A549 treated with CpdA at 1 μM for 4 hours (cell line): Measurements from ENCODE around the gene C1QTNF12. TPM values are rescaled to one million over a fixed set of nuclear protein-coding genes. Genes with fewer than 3 reads are reported as not detected.

Experiments
- total RNA-seq: library from RNA; stranded (reverse); fragments of 200-300 nt; extraction: Qiagen RNA extraction; gene quantifications from 5 replicates; pipeline ENCODE4 v1.2.3, GENCODE V29; 2022; ENCODE audit warnings: low read depth

C1QTNF12 gene, protein sequence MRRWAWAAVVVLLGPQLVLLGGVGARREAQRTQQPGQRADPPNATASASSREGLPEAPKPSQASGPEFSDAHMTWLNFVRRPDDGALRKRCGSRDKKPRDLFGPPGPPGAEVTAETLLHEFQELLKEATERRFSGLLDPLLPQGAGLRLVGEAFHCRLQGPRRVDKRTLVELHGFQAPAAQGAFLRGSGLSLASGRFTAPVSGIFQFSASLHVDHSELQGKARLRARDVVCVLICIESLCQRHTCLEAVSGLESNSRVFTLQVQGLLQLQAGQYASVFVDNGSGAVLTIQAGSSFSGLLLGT
- 0.69 to 1.9 TPM (median 1.4 TPM) in 5 replicates for total RNA-seq

DNA sequence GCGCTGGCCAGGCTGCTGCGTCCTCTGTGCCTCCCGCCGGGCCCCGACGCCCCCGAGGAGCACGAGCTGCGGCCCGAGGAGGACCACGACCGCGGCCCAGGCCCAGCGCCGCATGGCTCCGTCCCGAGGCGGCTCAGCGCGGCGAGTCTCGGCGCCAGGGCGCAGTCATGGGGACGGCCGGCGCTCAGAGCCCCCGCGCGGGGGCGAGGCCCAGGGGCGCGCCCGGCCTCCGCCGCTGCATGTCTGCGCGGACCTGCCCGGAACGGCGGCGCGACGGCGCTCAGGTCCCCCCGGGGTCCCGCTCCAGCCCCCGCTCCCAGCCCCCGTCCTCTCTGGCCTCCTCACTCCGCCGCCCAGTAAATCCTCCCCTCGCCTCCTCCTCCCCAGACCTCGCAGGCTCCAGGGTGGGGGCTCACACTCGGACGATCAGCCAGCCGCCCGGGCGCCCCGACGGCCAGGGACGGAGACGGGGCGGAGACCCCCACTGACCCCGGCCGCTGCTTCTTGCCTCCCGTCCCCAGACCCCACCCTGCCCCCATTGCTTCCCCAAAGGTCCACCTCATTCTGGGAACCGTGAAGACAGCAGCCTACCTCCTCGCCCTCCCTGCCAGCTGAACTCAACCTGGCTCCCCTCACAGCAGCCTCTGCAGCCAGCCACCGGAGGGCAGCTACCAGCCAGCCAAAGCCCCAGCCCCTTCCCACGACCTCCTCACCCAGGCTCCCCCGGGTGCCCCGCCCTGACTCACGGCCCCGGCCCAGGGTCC, at the start of gene C1QTNF12:
C1QTNF12 (minus strand) TSS at position 146 of the 764 bp plus-strand sequence; CDS start at position 114, 32 bp downstream.

DNA sequence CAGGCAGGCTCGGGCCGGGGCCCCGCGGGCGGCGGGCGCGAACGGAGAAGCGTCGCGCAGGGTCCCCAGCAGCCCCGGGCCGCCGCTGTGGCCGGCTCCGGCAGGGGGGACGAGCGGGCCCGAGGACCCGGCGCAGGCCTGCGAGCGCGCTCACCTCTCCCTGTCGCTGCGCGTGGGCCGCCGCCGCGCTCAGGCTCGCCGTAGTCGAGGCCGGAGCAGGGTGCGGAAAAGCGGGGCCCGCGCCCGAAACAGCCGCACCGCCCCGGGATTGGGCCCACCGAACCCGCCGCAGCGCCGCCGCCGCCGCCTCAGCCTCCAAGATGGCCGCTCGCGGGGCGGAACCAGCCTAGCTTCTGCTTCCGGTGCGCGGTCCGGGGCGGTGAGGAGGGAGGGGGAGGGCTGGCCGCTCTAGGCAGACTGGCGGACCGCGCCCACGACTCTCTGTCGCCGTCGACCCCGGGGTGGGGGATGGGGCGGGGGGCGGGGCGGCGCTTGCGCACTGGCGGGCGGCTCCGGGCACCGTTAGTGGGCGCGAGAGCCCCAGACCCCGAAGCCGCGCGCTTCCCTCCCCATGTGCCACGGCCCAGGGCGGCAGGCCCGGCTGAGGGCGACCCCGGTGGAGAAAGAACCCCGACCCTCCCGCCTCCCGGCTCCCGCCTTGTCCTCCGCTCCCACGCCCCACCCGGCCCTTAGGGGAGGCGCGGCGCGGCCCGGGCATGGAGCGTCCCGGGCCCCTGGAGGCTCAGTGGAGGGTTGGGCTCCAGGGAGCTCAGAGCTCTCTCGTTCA, 27.2 kb upstream of the C1QTNF12 start, which contains the start of gene UBE2J2:
UBE2J2 (minus strand) TSS at position 343 of the 787 bp plus-strand sequence. CDS start 5,862 bp downstream, outside the sequence.

DNA sequence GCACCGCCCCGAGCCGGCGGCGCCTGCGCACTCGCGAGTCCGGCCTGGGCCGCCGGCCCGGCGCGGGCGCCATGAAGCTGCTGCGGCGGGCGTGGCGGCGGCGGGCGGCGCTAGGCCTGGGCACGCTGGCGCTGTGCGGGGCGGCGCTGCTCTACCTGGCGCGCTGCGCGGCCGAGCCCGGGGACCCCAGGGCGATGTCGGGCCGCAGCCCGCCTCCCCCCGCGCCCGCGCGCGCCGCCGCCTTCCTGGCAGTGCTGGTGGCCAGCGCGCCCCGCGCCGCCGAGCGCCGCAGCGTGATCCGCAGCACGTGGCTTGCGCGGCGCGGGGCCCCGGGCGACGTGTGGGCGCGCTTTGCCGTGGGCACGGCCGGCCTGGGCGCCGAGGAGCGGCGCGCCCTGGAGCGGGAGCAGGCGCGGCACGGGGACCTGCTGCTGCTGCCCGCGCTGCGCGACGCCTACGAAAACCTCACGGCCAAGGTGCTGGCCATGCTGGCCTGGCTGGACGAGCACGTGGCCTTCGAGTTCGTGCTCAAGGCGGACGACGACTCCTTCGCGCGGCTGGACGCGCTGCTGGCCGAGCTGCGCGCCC, 14.2 kb downstream of the C1QTNF12 start, which contains the start of gene B3GALT6:
B3GALT6 (plus strand) TSS at position 30 of the 588 bp plus-strand sequence; CDS start at position 72, 42 bp downstream.

DNA sequence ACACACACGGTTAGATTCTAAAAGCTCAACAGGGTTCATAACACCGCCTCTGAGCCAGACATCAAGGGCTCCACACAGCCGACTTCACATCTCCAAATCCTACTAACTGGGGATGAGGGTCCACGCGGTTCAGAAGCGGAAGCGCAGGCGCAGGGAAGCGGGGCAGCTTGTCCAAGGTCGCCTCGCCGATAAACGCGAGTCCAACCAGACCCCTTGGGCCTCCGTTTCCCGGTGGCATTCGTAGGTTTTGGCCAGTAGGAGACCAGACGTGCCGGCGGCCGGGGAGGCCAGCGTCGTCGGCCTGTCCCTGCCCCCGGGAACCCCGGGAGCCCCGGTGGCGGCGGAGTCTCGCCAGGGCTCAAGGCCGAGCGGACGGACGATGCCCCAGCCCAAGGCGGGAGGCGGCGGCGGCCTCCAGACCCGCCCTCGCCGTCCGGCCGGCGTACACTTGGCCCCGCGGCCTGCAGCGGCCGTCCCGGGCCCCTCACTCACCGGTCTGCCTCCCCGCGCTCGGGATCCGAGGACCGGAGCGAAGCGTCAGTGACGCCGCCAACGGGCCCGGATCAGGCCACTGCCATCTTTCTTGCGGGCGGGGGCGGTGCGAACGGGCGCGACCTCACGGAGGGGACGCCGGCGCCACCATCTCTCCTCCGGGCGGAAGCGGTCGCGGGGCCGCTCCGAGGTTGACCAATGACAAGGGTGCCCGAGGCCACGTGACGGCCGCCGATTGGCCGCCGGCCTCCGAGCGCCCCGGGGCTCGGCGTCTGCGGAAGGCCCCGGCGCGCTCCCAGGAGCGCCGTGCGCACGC, 14.9 kb downstream of the C1QTNF12 start, which contains the start of gene SDF4:
SDF4 (minus strand) TSS at position 602 of the 808 bp plus-strand sequence. CDS start 3,229 bp downstream, outside the sequence.

DNA sequence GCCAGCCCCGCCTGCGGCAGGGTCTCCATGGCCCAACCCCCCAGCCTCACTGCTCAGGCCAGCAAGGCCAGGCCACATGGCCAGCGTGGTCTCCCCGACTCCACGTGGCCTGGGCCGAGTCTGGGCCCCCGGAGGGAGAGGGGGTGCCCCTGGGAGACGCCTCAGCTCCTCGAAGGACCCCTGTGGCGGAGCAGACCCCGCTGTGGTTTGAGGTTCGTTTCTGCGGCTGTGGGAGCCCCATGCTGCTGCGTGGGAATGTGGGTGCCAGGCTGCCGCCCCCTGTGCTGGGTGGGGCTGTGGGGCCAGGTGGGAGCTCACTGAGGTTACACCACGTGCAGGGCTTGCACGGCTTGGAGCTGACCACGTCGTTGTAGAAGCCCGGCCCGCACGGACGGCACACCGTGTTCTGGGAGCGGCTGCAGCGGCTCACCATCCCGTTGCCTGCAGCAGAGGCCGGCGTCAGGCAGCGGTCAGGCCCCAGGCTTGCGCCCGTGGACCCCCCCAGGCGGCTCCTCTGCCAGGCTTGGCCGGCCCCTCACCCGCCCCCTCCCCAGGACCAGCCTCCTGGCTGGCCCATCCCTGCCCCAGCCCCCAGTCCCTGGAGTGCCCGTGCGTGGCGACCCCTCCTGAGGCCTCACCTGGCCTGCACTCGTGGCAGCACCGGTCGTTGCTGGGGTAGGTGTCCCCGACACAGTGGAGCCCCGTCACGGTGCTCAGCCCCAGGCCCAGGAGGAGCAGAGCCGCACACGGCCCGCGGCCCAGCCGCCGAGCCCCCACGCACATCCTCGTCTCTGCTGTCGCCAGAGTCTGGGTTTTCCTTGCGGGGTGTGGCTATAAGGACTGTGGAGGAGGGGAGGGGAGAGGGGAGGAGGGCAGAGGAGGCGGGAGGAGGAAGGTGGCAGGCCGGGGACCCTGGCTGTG, 32.9 kb downstream of the C1QTNF12 start, which contains the start of gene TNFRSF4:
TNFRSF4 (minus strand) TSS at position 809 of the 921 bp plus-strand sequence; CDS start at position 783, 26 bp downstream.

DNA sequence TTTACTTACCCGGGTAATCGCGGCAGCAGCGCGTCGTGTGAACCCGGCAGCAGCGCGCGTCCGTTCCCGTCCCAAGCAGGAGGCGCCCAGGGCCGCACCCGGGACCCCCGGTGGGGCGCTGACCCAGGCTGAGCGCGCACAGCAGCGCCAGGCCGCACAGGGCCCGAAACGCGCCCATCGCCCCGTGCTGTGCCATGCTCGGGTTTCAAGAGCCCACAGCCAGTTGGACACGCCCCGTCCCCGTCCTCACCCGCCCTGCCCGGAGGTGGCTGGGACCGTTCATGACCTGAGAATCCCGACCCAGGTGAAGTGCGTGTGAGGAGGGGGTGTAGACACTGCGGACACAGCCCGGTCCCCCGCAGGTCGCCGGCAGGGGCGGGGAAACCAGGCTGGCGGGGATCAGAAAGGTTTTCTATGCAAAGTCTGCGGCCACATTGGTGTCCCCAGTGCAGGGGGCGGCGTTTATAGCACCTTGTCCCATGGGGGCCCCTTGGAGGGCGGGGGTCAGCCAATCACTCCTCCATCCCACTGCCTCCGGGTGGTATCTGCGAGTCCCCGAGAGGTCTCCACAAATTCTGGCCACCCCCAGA, 40.1 kb downstream of the C1QTNF12 start, which contains the start of gene TNFRSF18:
TNFRSF18 (minus strand) TSS at position 217 of the 590 bp plus-strand sequence; CDS start at position 196, 21 bp downstream.

Other genes with a start within 250 kb of the C1QTNF12 start
- gene HES4, start 246.6 kb downstream of the C1QTNF12 start, total RNA-seq: 23.7 to 67.7 TPM (median 49.6 TPM) in 5 replicates
- gene ISG15, start 233.2 kb downstream of the C1QTNF12 start, total RNA-seq: 16.8 to 27.6 TPM (median 24.4 TPM) in 5 replicates
- 83.1 to 132 TPM (median 111 TPM) in 5 replicates for gene AGRN, start 226.6 kb downstream of the C1QTNF12 start, total RNA-seq
- gene RNF223, start 172.4 kb downstream of the C1QTNF12 start, total RNA-seq: 0.18 to 0.30 TPM (median 0.30 TPM) in 5 replicates
- gene C1orf159, start 130.6 kb downstream of the C1QTNF12 start, total RNA-seq: 9.8 to 16.1 TPM (median 14.6 TPM) in 5 replicates
- gene TTLL10, start 72.8 kb downstream of the C1QTNF12 start, total RNA-seq: not detected in 5 replicates
- gene TNFRSF18, start 40.1 kb downstream of the C1QTNF12 start, total RNA-seq: 0.08 TPM in 1 of 5 replicates, not detected in the others
- 0.07 to 0.23 TPM (median 0.13 TPM) in 4 of 5 replicates, not detected in the other for gene TNFRSF4, start 32.6 kb downstream of the C1QTNF12 start, total RNA-seq
- gene SDF4, start 14.7 kb downstream of the C1QTNF12 start, total RNA-seq: 104 to 136 TPM (median 131 TPM) in 5 replicates
- gene B3GALT6, start 14.5 kb downstream of the C1QTNF12 start, total RNA-seq: 11.3 to 21.5 TPM (median 20.4 TPM) in 5 replicates
- gene UBE2J2, start 27.1 kb upstream of the C1QTNF12 start, total RNA-seq: 30.6 to 52.7 TPM (median 46.6 TPM) in 5 replicates
- 0.58 to 1.3 TPM (median 1.2 TPM) in 5 replicates for gene SCNN1D, start 33.7 kb upstream of the C1QTNF12 start, total RNA-seq
- gene ACAP3, start 61.2 kb upstream of the C1QTNF12 start, total RNA-seq: 11.4 to 20.0 TPM (median 18.2 TPM) in 5 replicates
- 16.2 to 28.0 TPM (median 24.4 TPM) in 5 replicates for gene PUSL1, start 61.9 kb upstream of the C1QTNF12 start, total RNA-seq
- gene INTS11, start 77.9 kb upstream of the C1QTNF12 start, total RNA-seq: 46.9 to 61.0 TPM (median 57.9 TPM) in 5 replicates
- 14.1 to 21.7 TPM (median 20.3 TPM) in 5 replicates for gene CPTP, start 78.1 kb upstream of the C1QTNF12 start, total RNA-seq
- gene TAS1R3, start 84.6 kb upstream of the C1QTNF12 start, total RNA-seq: 0.04 to 0.28 TPM (median 0.10 TPM) in 5 replicates
- gene DVL1, start 102.7 kb upstream of the C1QTNF12 start, total RNA-seq: 51.2 to 89.9 TPM (median 81.5 TPM) in 5 replicates
- 0.09 to 0.65 TPM (median 0.29 TPM) in 5 replicates for gene MXRA8, start 111.8 kb upstream of the C1QTNF12 start, total RNA-seq
- 107 to 183 TPM (median 168 TPM) in 5 replicates for gene AURKAIP1, start 128.5 kb upstream of the C1QTNF12 start, total RNA-seq
- 47.3 to 61.0 TPM (median 48.3 TPM) in 5 replicates for gene CCNL2, start 152.6 kb upstream of the C1QTNF12 start, total RNA-seq
- 128 to 152 TPM (median 135 TPM) in 5 replicates for gene MRPL20, start 160.6 kb upstream of the C1QTNF12 start, total RNA-seq
- gene ANKRD65, start 174.6 kb upstream of the C1QTNF12 start, total RNA-seq: 0.08 to 0.10 TPM (median 0.09 TPM) in 3 of 5 replicates, not detected in the others
- 4.8 to 15.8 TPM (median 14.9 TPM) in 5 replicates for gene VWA1, start 189.0 kb upstream of the C1QTNF12 start, total RNA-seq
- not detected in 5 replicates for gene ATAD3C, start 203.0 kb upstream of the C1QTNF12 start, total RNA-seq
- 1.5 to 3.4 TPM (median 3.0 TPM) in 5 replicates for gene ATAD3B, start 225.0 kb upstream of the C1QTNF12 start, total RNA-seq